ENCODE measurements around the gene CSAD. TPM values are rescaled to one million over a fixed set of nuclear protein-coding genes. Genes with fewer than 3 reads are reported as not detected.

Gene CSAD
- total and polyA plus RNA-seq, 8 donors, result 10.1 to 83.2 (median 21.4) TPM

DNA sequence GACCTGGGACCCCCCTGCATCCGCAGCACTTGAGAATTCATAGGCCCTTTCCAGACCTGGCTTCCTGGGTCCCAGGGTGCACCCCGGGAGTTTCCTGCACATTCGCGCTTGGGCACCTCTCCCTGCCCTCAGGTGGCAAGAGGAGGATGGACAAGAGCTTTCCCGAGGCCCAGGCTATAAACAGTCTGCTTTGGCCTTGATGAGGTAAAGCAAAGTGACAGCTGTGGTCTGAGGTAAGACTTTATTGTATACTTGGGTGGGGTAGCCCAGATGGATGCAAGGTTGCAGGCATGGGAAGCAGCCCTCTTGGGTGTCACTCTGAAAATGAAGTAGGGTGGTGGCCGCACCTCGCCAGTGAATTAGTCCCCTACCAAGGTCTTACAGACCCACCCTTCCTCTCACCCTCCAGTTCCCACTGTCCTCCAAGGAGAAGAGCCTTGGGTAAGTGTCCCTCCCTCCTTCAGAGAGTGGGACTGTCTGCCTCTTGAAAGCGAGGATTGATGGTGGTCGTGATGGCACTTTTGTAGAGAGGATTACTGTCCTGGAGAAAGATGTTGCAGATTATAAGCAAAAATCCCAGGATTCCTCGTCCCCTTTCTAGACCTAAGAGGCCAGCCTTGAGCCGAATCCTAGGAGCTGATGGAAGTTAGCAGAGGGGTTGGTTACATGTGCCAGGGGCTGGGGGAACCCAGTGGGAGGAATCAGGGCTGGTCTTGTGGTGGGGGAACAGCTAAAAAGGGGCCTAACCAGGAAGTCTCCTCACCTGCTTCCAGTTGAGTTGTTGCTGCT lies 10.6 kb upstream of the CSAD start:
- ATAC-seq (no peak), DNase-seq (no peak), FAIRE-seq (no peak)
- TF ChIP-seq, protein P1, sequence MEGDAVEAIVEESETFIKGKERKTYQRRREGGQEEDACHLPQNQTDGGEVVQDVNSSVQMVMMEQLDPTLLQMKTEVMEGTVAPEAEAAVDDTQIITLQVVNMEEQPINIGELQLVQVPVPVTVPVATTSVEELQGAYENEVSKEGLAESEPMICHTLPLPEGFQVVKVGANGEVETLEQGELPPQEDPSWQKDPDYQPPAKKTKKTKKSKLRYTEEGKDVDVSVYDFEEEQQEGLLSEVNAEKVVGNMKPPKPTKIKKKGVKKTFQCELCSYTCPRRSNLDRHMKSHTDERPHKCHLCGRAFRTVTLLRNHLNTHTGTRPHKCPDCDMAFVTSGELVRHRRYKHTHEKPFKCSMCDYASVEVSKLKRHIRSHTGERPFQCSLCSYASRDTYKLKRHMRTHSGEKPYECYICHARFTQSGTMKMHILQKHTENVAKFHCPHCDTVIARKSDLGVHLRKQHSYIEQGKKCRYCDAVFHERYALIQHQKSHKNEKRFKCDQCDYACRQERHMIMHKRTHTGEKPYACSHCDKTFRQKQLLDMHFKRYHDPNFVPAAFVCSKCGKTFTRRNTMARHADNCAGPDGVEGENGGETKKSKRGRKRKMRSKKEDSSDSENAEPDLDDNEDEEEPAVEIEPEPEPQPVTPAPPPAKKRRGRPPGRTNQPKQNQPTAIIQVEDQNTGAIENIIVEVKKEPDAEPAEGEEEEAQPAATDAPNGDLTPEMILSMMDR (IDR thresholded peaks at IDR 0.05), result no peak
- Histone ChIP-seq H3K4me1 (no peaks in the 10 kb centered on the region), H3K9me3 (no peaks in the 10 kb centered on the region), H3K4me3 (no peak overlapping the region), H3K27ac (no peak overlapping the region), H3K27me3 (no peaks in the 10 kb centered on the region), H3K36me3 (peaks cover 5 to 13% (median 8%) of the 10 kb centered on the region in 3 donors)
- intact Hi-C loops (cut with DNase I), result loop anchor here in 2 of 3 donors (10.0 kb wide), 2 partner anchors 46 to 126 kb away; no protein-coding TSS in a partner anchor
- 82 to 86% methylated on average over 11 of the region's 11 CpGs for WGBS, 2 donors

DNA sequence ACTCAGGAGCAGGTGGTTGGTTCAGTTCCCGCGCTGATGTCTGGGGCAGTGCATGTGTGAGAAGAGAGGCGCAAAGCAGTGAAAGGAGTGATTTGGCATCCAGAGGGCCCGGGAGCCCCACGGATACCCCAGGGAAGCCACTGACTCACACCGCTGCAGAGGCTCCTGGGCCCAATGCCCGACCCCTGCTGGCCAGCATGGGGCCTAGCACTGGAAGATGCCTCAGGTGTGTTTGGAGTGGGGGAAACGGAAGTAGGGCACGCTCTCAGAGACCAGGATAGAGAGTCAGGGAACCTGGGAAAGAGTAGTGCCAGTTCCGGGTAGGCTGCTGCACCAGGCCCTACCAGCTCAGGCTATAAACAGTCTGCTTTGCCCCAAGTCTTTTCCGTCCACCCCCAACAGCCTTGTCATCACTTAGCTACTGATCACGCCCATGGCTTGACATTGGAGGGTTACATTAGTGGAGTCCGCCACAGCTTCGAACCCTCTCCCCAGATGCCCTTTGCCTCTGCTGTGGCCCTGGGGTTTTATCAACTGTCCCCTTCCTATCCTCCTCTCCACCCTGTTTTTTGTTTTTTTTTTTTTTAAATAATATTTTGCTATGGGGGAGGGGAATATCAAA lies 9.5 kb upstream of the CSAD start:
- Histone ChIP-seq H3K9me3 (no peaks in the 10 kb centered on the region), H3K4me3 (no peak overlapping the region), H3K27me3 (no peaks in the 10 kb centered on the region), H3K27ac (no peak overlapping the region), H3K36me3 (peaks cover 5 to 22% (median 19%) of the 10 kb centered on the region in 3 donors), H3K4me1 (no peaks in the 10 kb centered on the region)
- DNase-seq (peak in 4 of 6 donors; percentile 56 to 76 (median 71)), ATAC-seq (peak; percentile 72 to 90 (median 88)), FAIRE-seq (no peak)
- WGBS, 2 donors, result 39 to 44% methylated on average over 14 of the region's 14 CpGs
- TF ChIP-seq, protein P1 (IDR thresholded peaks at IDR 0.05), result peak; percentile 48 to 64 (median 52)
- intact Hi-C loops (cut with DNase I), result loop anchor here in 2 of 3 donors (10.0 kb wide), 2 partner anchors 45 to 125 kb away; no protein-coding TSS in a partner anchor

DNA sequence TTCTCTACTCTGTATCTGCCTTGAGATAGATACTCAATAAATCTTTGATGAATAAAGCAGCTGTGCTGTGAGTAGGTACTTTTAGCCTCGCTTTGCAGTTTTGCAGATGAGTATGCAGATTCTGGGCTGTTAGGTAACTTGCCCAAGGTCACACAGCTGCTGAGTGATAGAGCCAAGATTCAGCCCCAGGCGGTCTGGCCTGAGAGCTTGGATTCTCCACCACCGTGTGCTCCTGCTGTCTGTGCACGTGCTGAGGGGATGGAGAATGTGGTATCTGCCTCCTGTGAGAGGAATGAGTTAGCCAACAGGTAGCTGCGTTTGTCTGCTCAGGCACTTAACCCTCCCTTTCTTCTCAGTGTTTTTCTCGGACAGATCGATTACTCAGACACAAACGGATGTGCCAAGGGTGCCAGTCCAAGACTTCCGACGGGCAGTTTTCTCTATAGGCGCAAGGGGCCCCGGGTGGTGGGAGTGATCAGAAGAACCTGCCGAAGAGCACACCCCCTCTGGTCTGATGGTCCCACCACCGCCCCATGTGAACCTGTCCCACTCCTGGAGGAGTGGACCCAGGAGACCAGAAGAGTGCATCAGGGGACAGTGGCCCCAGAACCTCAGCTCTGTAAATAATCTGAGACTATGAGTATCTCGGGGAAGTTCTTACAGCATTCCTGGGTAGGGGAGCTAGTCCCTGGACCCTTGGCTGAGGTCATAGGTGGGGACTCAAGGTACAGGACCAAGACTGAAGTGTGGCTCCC lies 6.6 kb upstream of the CSAD start:
- WGBS, 2 donors, result 68 to 74% methylated on average over 15 of the region's 15 CpGs
- H3K27me3 ChIP-seq, result no peaks in the 10 kb centered on the region
- TF ChIP-seq, protein P1 (IDR thresholded peaks at IDR 0.05), result no peak
- H3K27ac ChIP-seq, result no peak overlapping the region
- peaks cover 5 to 30% (median 22%) of the 10 kb centered on the region in 3 donors for H3K36me3 ChIP-seq
- peaks cover 9 to 14% (median 13%) of the 10 kb centered on the region in 3 donors for H3K4me1 ChIP-seq
- ATAC-seq (peak in 2 of 4 donors; percentile 21 to 38), DNase-seq (no peak), FAIRE-seq (no peak)
- H3K4me3 ChIP-seq, result no peak overlapping the region
- no peaks in the 10 kb centered on the region for H3K9me3 ChIP-seq
- intact Hi-C loops (cut with DNase I), result no loop called here

DNA sequence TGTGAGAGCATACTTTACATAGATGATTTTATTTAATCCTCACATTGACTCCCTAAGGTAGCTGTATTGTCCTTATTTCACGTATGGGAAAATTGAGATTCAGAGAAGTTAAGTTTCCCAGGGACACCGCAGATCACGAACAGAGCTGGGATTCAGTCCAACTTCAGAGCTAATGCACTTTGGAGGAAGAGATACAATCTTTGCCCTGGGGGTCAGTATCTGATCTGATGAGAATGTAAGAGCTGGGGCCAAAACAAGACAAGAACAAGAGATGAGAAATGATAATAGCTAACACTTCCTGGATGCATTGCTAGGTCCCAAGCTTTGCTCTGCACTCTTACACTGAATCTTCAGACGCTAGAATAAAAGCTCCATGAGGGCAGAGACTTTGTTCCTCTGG lies 6.0 kb upstream of the CSAD start:
- peaks cover 5 to 30% (median 22%) of the 10 kb centered on the region in 3 donors for H3K36me3 ChIP-seq
- intact Hi-C loops (cut with DNase I), result no loop called here
- ATAC-seq, result no peak
- H3K9me3 ChIP-seq, result no peaks in the 10 kb centered on the region
- no peak for FAIRE-seq
- H3K27ac ChIP-seq, result no peak overlapping the region
- DNase-seq, result no peak
- WGBS, 2 donors, result 86 to 89% methylated on average over 4 of the region's 4 CpGs
- H3K4me3 ChIP-seq, result no peak overlapping the region
- peaks cover 14 to 20% (median 19%) of the 10 kb centered on the region in 3 donors for H3K4me1 ChIP-seq
- H3K27me3 ChIP-seq, result no peaks in the 10 kb centered on the region
- TF ChIP-seq, protein P1 (IDR thresholded peaks at IDR 0.05), result no peak
